Ovary (tissue), 9 donors: ENCODE measurements around the gene EAF1. TPM values are rescaled to one million over a fixed set of nuclear protein-coding genes. Genes with fewer than 3 reads are reported as not detected.

Experiments
- DNase-seq, 5 donors: peaks; one replicate each; pipeline ENCODE4 v3.0.0-alpha.2; 2019 to 2020
- H3K27ac ChIP-seq, 2 donors: fragments of 200-600 bp; one replicate each; pipeline versions ENCODE4 v1.5.1 to v1.8.0; 2019 to 2022
- H3K27me3 ChIP-seq: fragments of 200-600 bp; one replicate; pipeline ENCODE4 v1.8.0; 2022
- H3K36me3 ChIP-seq: fragments of 200-600 bp; sonication (generic); one replicate; pipeline ENCODE4 v1.5.1; 2019
- H3K4me1 ChIP-seq: one replicate; pipeline ENCODE4 v1.8.1; 2013; ENCODE audit warnings: mild to moderate bottlenecking, moderate library complexity; ENCODE audit not compliant: insufficient read depth
- H3K4me3 ChIP-seq: fragments of 200-600 bp; sonication (generic); one replicate; pipeline ENCODE4 v1.5.1; 2017
- H3K9me3 ChIP-seq, 2 donors: fragments of 200-600 bp in 1 of 2; sonication (generic) in 1 of 2; one replicate each; pipeline versions ENCODE4 v1.5.1 to v1.8.1; 2013 to 2019; ENCODE audit warnings: mild to moderate bottlenecking in 1 of 2, moderate library complexity in 1 of 2
- CTCF ChIP-seq, 3 donors: fragments of 450-650 bp in 2 of 3; fragments of 200-600 bp in 1 of 3; IDR thresholded peaks; one replicate each; pipeline versions ENCODE4 v1.5.1 to v1.8.0; 2016 to 2022; ENCODE audit warnings: antibody characterized with exemption in 3 of 3, mild to moderate bottlenecking in 1 of 3
- EP300 ChIP-seq: sonication (generic); formaldehyde crosslinking; IDR thresholded peaks from one replicate; pipeline ENCODE4 v1.6.1; 2017; ENCODE audit warnings: antibody characterized with exemption
- POLR2A ChIP-seq: fragments of 450-650 bp; IDR thresholded peaks from one replicate; pipeline ENCODE4 v1.6.1; 2017; ENCODE audit warnings: antibody characterized with exemption, mild to moderate bottlenecking, moderate library complexity
- WGBS, 3 donors: extraction: QIAGEN DNeasy Blood & Tissue Kit in 1 of 3; methylation state at CpG; one replicate each; pipeline versions ENCODE4 v1.1.5 to v1.1.7; 2013 to 2017; 5-methylcytosine and 5-hydroxymethylcytosine counted together
- intact Hi-C, 4 donors: fragments of 100-400 bp; cut with DNase I; formaldehyde crosslinking; loops; one replicate each; pipeline versions ENCODE4 v1.11.0 to v1.15.1; 2022 to 2023
- polyA plus RNA-seq, 2 donors: library from polyadenylated mRNA; stranded (reverse); fragments of 200-250 nt in 1 of 2; fragments of 350-450 nt in 1 of 2; fragmentation: Illumina TruSeq in 1 of 2; extraction: RNeasy Lipid Tissue Mini Kit (QIAGEN cat#74804) in 1 of 2; gene quantifications; one replicate each; pipeline ENCODE4 v1.2.3, GENCODE V29; 2013 to 2014
- total RNA-seq, 7 donors: library from RNA; depleted of rRNA in 2 of 7; stranded (reverse); fragments of >200 nt in 2 of 7; fragmentation: NEBNext Ultra II Directional in 3 of 7; extraction: Animal tissue kit (Norgen Biotek cat#: 25700) in 3 of 7; gene quantifications; one replicate each; pipeline versions ENCODE4 v1.1.0 to v1.2.4, GENCODE V29; 2016 to 2023
- donor health status: DM: no; HTN: no; CAD: no; lungs with moderate emphysema.
- donor health status: DM: no; HTN: no; CAD: no.
- donor health status: Bipolar disorder and iron deficiency.
- donor health status: DM: yes; HTN: yes; CAD: no.
- donor health status: DM: no; HTN: no; CAD: no.
- donor health status: DM: yes; HTN: yes; CAD: no.

Gene EAF1
- total and polyA plus RNA-seq, 9 donors: 5.4 to 16.0 (median 11.9) TPM

GRCh38 chr3:15420871-15421270 is 6.5 kb upstream of the EAF1 start:
- no peaks in the 10 kb centered on the region for H3K27me3 ChIP-seq
- no peak for TF ChIP-seq CTCF (IDR thresholded peaks at IDR 0.05)
- TF ChIP-seq POLR2A: no peak
- TF ChIP-seq EP300: no peak
- intact Hi-C loops: loop anchor here in 1 of 4 donors (10.0 kb wide), 1 partner anchor 134 kb away; no protein-coding TSS in a partner anchor
- no peak for DNase-seq
- H3K36me3 ChIP-seq: no peaks in the 10 kb centered on the region
- no peak overlapping the region for H3K4me3 ChIP-seq
- H3K4me1 ChIP-seq: no peaks in the 10 kb centered on the region
- H3K27ac ChIP-seq: no peak overlapping the region
- 73 to 75% (median 75%) methylated on average over 4 of the region's 4 CpGs for WGBS, 3 donors
- no peaks in the 10 kb centered on the region for H3K9me3 ChIP-seq

- Histone ChIP-seq H3K27ac (no peak overlapping the region), H3K27me3 (no peaks in the 10 kb centered on the region), H3K4me3 (peak overlapping the region; percentile 73), H3K9me3 (no peaks in the 10 kb centered on the region), H3K36me3 (no peaks in the 10 kb centered on the region), H3K4me1 (peaks cover 9% of the 10 kb centered on the region)
- WGBS, 3 donors: 42 to 47% (median 44%) methylated on average over 16 of the region's 16 CpGs
- TF ChIP-seq POLR2A: no peak
- TF ChIP-seq EP300: no peak
- no peak for TF ChIP-seq CTCF (IDR thresholded peaks at IDR 0.05)
- no peak for DNase-seq
- intact Hi-C loops: loop anchor here in 1 of 4 donors (10.0 kb wide), 1 partner anchor 128 kb away; no protein-coding TSS in a partner anchor
These were observed 749 bp upstream of the EAF1 start for GRCh38 chr3:15426579-15427118.

- peak overlapping the region in 1 of 2 donors; percentile 49 for H3K27ac ChIP-seq
- no peak for DNase-seq
- no peaks in the 10 kb centered on the region for H3K9me3 ChIP-seq
- 0 to 2% (median 0%) methylated on average over 11 of the region's 11 CpGs for WGBS, 3 donors
- no peaks in the 10 kb centered on the region for H3K36me3 ChIP-seq
- no peaks in the 10 kb centered on the region for H3K27me3 ChIP-seq
- H3K4me3 ChIP-seq: peak overlapping the region; percentile 73
- TF ChIP-seq CTCF (IDR thresholded peaks at IDR 0.05): no peak
- TF ChIP-seq POLR2A: no peak
- TF ChIP-seq EP300: no peak
- H3K4me1 ChIP-seq: peaks cover 9% of the 10 kb centered on the region
- intact Hi-C loops: loop anchor here in 1 of 4 donors (10.0 kb wide), 1 partner anchor 127 kb away; no protein-coding TSS in a partner anchor
These were observed 583 bp downstream of the EAF1 start for GRCh38 chr3:15427981-15428380.

- no peak for DNase-seq
- H3K27ac ChIP-seq: no peak overlapping the region
- peaks cover 9% of the 10 kb centered on the region for H3K4me1 ChIP-seq
- no peaks in the 10 kb centered on the region for H3K9me3 ChIP-seq
- no peaks in the 10 kb centered on the region for H3K27me3 ChIP-seq
- intact Hi-C loops: loop anchor here in 1 of 4 donors (10.0 kb wide), 1 partner anchor 126 kb away; no protein-coding TSS in a partner anchor
- H3K36me3 ChIP-seq: no peaks in the 10 kb centered on the region
- no peak for TF ChIP-seq CTCF (IDR thresholded peaks at IDR 0.05)
- TF ChIP-seq EP300: no peak
- TF ChIP-seq POLR2A: no peak
- peak overlapping the region; percentile 73 for H3K4me3 ChIP-seq
- WGBS, 3 donors: 0 to 11% (median 4%) methylated on average over 9 of the region's 9 CpGs
These were observed 1.1 kb downstream of the EAF1 start for GRCh38 chr3:15428539-15428938.
